A549 treated with RU486 at 1 μM for 4 hours (cell line): ENCODE measurements around the gene SAFB. TPM values are rescaled to one million over a fixed set of nuclear protein-coding genes. Genes with fewer than 3 reads are reported as not detected.

Source experiments
- total RNA-seq: library from RNA; stranded (reverse); fragments of 200-300 nt; extraction: Qiagen RNA extraction; gene quantifications from 5 replicates; pipeline ENCODE4 v1.2.3, GENCODE V29; 2022; ENCODE audit warnings: low read depth

Gene SAFB
- 53.9 to 60.1 TPM (median 57.1 TPM) in 5 replicates for total RNA-seq

GRCh38 chr19:5622465-5623396 is at the start of gene SAFB, which contains the start of gene SAFB2:
Gene SAFB, plus strand, starts transcription at chr19:5623083. Its CDS starts 123 bp downstream, at chr19:5623206.
Gene SAFB2, minus strand, starts transcription at chr19:5622776. Its CDS starts 61 bp downstream, at chr19:5622715.

GRCh38 chr19:5680437-5681368 is 57.8 kb downstream of the SAFB start, which contains the start of the genes HSD11B1L and MICOS13:
Gene HSD11B1L, plus strand, starts transcription at chr19:5681027. Its CDS starts 3,806 bp downstream, at chr19:5684833.
Gene MICOS13, minus strand, starts transcription at chr19:5680516. Its CDS starts 30 bp downstream, at chr19:5680486.

DNA sequence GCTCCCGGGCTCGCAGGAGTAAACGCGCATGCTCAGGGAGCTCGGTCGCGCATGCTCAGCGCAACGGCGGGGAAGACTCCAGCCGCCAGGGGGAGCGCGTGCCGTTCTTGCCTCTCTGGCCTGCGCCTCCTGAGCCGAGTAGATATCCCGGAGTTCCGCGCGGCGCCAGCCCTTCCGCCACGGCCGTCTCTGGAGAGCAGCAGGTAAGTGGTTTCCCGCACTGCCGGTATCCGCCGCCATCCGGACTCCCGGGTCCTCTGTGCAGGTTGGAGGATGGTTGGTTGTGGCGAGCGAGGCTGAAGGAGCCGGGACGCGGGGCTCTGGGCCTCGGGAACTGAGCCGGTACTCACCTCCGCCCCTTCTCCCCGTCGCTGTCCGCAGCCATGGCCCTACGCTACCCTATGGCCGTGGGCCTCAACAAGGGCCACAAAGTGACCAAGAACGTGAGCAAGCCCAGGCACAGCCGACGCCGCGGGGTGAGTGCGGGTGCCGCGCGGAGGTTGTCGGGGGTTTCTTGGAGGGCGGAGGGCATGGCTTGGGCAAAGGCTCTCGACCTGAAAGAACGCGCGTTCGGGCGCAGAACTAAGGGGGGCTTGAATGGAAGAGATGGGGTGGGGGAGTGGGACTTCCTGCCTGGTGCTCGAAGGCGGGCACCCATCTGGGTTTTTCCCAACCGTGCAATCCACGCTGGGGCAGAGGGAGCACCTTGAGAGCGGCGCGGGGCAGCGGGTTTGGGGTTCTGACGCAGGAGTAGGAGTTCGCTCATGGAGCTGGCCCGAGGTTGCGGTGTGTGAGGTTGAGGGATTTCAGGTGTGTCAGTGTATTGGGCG is 67.5 kb downstream of the SAFB start, which contains the start of gene RPL36:
RPL36 (plus strand) TSS at position 171 of the 830 bp plus-strand sequence; CDS start at position 384, 213 bp downstream.

Other genes starting within 250 kb of the SAFB start
- gene ZNRF4, start 167.7 kb upstream of the SAFB start, total RNA-seq: not detected in 5 replicates
- gene TINCR, start 55.1 kb upstream of the SAFB start, total RNA-seq: 2.0 to 3.1 TPM (median 2.6 TPM) in 5 replicates
- gene SAFB2, start 307 bp upstream of the SAFB start, total RNA-seq: 26.6 to 43.7 TPM (median 37.3 TPM) in 5 replicates
- gene MICOS13, start 57.4 kb downstream of the SAFB start, total RNA-seq: 45.1 to 70.1 TPM (median 66.8 TPM) in 5 replicates
- 2.8 to 5.2 TPM (median 4.5 TPM) in 5 replicates for gene HSD11B1L, start 57.9 kb downstream of the SAFB start, total RNA-seq
- 735 to 913 TPM (median 777 TPM) in 5 replicates for gene RPL36, start 67.2 kb downstream of the SAFB start, total RNA-seq
- gene LONP1, start 97.1 kb downstream of the SAFB start, total RNA-seq: 44.8 to 62.0 TPM (median 59.6 TPM) in 5 replicates
- gene CATSPERD, start 97.6 kb downstream of the SAFB start, total RNA-seq: not detected in 5 replicates
- 1.7 to 3.5 TPM (median 2.5 TPM) in 5 replicates for gene PRR22, start 161.7 kb downstream of the SAFB start, total RNA-seq
- gene DUS3L, start 168.1 kb downstream of the SAFB start, total RNA-seq: 28.4 to 34.0 TPM (median 31.9 TPM) in 5 replicates
- 0.37 to 0.89 TPM (median 0.58 TPM) in 5 replicates for gene NRTN, start 182.0 kb downstream of the SAFB start, total RNA-seq
- not detected in 5 replicates for gene FUT6, start 216.6 kb downstream of the SAFB start, total RNA-seq
- gene FUT3, start 228.4 kb downstream of the SAFB start, total RNA-seq: 0.12 to 0.15 TPM in 2 of 5 replicates, not detected in the others
- gene FUT5, start 247.5 kb downstream of the SAFB start, total RNA-seq: not detected in 5 replicates